ENCODE results near the gene PSMG4.
A peak's percentile ranks its signal among the peaks of the same experiment; 100 is the strongest.

Gene PSMG4

GRCh38 chr6:3258720-3259490, at the start of gene PSMG4:
TSS of gene PSMG4 (plus strand) at chr6:3258947. CDS start at chr6:3259023, 76 bp downstream.
- peak; percentile 92 to 94 for DNase-seq (ENCODE audit: low read depth in 2 of 2)

GRCh38 chr6:3209114-3210023, 49.4 kb upstream of the PSMG4 start:
- DNase-seq (ENCODE audit: low read depth in 2 of 2), result no peak

GRCh38 chr6:3210024-3210610, 48.6 kb upstream of the PSMG4 start:
- no peak for DNase-seq (ENCODE audit: low read depth in 2 of 2)

GRCh38 chr6:3211681-3212080, 47.1 kb upstream of the PSMG4 start:
- no peak for DNase-seq (ENCODE audit: low read depth in 2 of 2)

GRCh38 chr6:3212261-3212660, 46.5 kb upstream of the PSMG4 start:
- no peak for DNase-seq (ENCODE audit: low read depth in 2 of 2)

GRCh38 chr6:3213334-3213695, 45.4 kb upstream of the PSMG4 start:
- no peak for DNase-seq (ENCODE audit: low read depth in 2 of 2)

- DNase-seq (ENCODE audit: low read depth in 2 of 2), result no peak
Measured at GRCh38 chr6:3214898-3215297, 43.8 kb upstream of the PSMG4 start.

- DNase-seq (ENCODE audit: low read depth in 2 of 2), result no peak
Measured at GRCh38 chr6:3217286-3217685, 41.5 kb upstream of the PSMG4 start.

GRCh38 chr6:3218266-3218665, 40.5 kb upstream of the PSMG4 start:
- no peak for DNase-seq (ENCODE audit: low read depth in 2 of 2)

GRCh38 chr6:3220366-3220765, 38.4 kb upstream of the PSMG4 start:
- no peak for DNase-seq (ENCODE audit: low read depth in 2 of 2)

GRCh38 chr6:3221578-3221977, 37.2 kb upstream of the PSMG4 start:
- DNase-seq (ENCODE audit: low read depth in 2 of 2), result no peak

GRCh38 chr6:3222506-3223038, 36.2 kb upstream of the PSMG4 start:
- no peak for DNase-seq (ENCODE audit: low read depth in 2 of 2)

GRCh38 chr6:3226042-3226441, 32.7 kb upstream of the PSMG4 start:
- DNase-seq (ENCODE audit: low read depth in 2 of 2), result no peak

- no peak for DNase-seq (ENCODE audit: low read depth in 2 of 2)
Measured at GRCh38 chr6:3226481-3227362, 32.0 kb upstream of the PSMG4 start.

- no peak for DNase-seq (ENCODE audit: low read depth in 2 of 2)
Measured at GRCh38 chr6:3227363-3228045, 31.2 kb upstream of the PSMG4 start, which contains the start of gene TUBB2B. TSS of gene TUBB2B (minus strand) at chr6:3227653. CDS start at chr6:3227543, 110 bp downstream.

- DNase-seq (ENCODE audit: low read depth in 2 of 2), result no peak
Measured at GRCh38 chr6:3228046-3228671, 30.6 kb upstream of the PSMG4 start.

GRCh38 chr6:3228771-3229565, 29.8 kb upstream of the PSMG4 start:
- peak in 1 of 2 donors; percentile 12 for DNase-seq (ENCODE audit: low read depth in 2 of 2)

GRCh38 chr6:3229566-3230178, 29.1 kb upstream of the PSMG4 start:
- no peak for DNase-seq (ENCODE audit: low read depth in 2 of 2)
